Transverse colon (tissue), 4 donors: ENCODE measurements around the gene CADM1.

ENCODE experiments used
- CTCF ChIP-seq, 5 experiments: fragments of 200-600 bp in 3 of 5; fragments of 450-650 bp in 2 of 5; sonication (generic) in 3 of 5; IDR thresholded peaks; 1 replicate in 2 of 5; 2 replicates in 3 of 5; pipeline ENCODE4 v1.5.1; 2016 to 2017; ENCODE audit warnings: antibody characterized with exemption in 5 of 5, inconsistent platforms in 3 of 5, mild to moderate bottlenecking in 2 of 5, moderate library complexity in 1 of 5
- EP300 ChIP-seq: sonication (generic); formaldehyde crosslinking; IDR thresholded peaks from one replicate; pipeline ENCODE4 v1.6.1; 2017; ENCODE audit warnings: antibody characterized with exemption, low read depth
- POLR2A ChIP-seq: fragments of 450-650 bp; IDR thresholded peaks from one replicate; pipeline ENCODE4 v1.6.1; 2016; ENCODE audit warnings: antibody characterized with exemption, mild to moderate bottlenecking, moderate library complexity
- POLR2AphosphoS5 ChIP-seq, 3 donors: sonication (generic); formaldehyde crosslinking; IDR thresholded peaks; one replicate each; pipeline ENCODE4 v1.6.1; 2016; ENCODE audit warnings: antibody characterized with exemption in 3 of 3

GRCh38 chr11:115552773-115553438, 48.7 kb upstream of the CADM1 start:
- no peak for TF ChIP-seq POLR2A
- no peak for TF ChIP-seq EP300
- no peak for TF ChIP-seq CTCF (IDR thresholded peaks at IDR 0.05)
- TF ChIP-seq POLR2AphosphoS5 (IDR thresholded peaks at IDR 0.05) = no peak
